K562 (cell line): Measurements from ENCODE around the gene PPP4C. TPM values are rescaled to one million over a fixed set of nuclear protein-coding genes. Genes with fewer than 3 reads are reported as not detected.

Source experiments
- ATAC-seq: fragments of 200-7000 bp; cut with Tn5 transposase; 3 replicates; pipeline ENCODE4 v1.9.1; 2020; ENCODE audit warnings: moderate library complexity
- BruUV-seq: library from RNA; stranded (reverse); fragments of 400-500 nt; replicated peaks from 2 replicates; lab custom pipeline; 2021; lab: Mats Ljungman, UMichigan
- CTCF ChIA-PET: fragments of 300-600 bp; formaldehyde crosslinking; extraction: SDS; loops from one replicate; lab custom pipeline; 2021; ENCODE audit warnings: low intra/inter-chr PET ratio; lab: Yijun Ruan, JAX
- POLR2A ChIA-PET: fragments of 300-600, 350-650 bp; sonication (Branson Sonifier 250); formaldehyde crosslinking; extraction: SDS; loops from one replicate; lab custom pipeline; 2021; ENCODE audit warnings: antibody characterized with exemption, inconsistent platforms; lab: Yijun Ruan, JAX
- DNase-seq, 4 experiments: peaks; one replicate each; pipeline versions ENCODE4 v3.0.0 to v3.0.0-alpha.2; 2011 to 2018; ENCODE audit warnings: low spot score in 3 of 4, mixed read lengths in 3 of 4; ENCODE audit errors: extremely low read depth in 1 of 4
- FAIRE-seq: peaks from 2 replicates; lab custom pipeline; 2011; peaks lifted over from hg19 to GRCh38; lab: Jason Lieb, UNC
- H2AFZ ChIP-seq: 2 replicates; pipeline ENCODE4 v1.6.0; 2011; ENCODE audit warnings: low read depth, low read length, control low read depth, inconsistent platforms
- H3K27ac ChIP-seq: fragments of 200-600 bp; 3 replicates; pipeline ENCODE4 v1.8.0; 2011; ENCODE audit warnings: low read depth, mild to moderate bottlenecking, control low read depth, inconsistent platforms, low read length, moderate library complexity, mixed read lengths; ENCODE audit errors: extremely low read depth
- H3K27me3 ChIP-seq, 2 experiments: fragments of 300-600 bp in 1 of 2; 2 replicates in 1 of 2; 3 replicates in 1 of 2; pipeline versions ENCODE4 v1.6.0 to v1.8.0; 2011; ENCODE audit warnings: inconsistent platforms in 2 of 2, low read length in 2 of 2, mild to moderate bottlenecking in 1 of 2, mixed read lengths in 1 of 2, moderate library complexity in 1 of 2; ENCODE audit not compliant: control insufficient read depth in 2 of 2, insufficient read depth in 2 of 2
- H3K36me3 ChIP-seq: fragments of 300-600 bp; 3 replicates; pipeline ENCODE4 v1.8.0; 2011; ENCODE audit warnings: mild to moderate bottlenecking, low read length, inconsistent platforms; ENCODE audit not compliant: control insufficient read depth, insufficient read depth
- H3K4me1 ChIP-seq, 2 experiments: fragments of 200-600 bp in 1 of 2; replicated peaks in 1 of 2; 2 replicates in 1 of 2; 3 replicates in 1 of 2; pipeline versions ENCODE4 v1.5.1 to v1.8.0; 2011; ENCODE audit warnings: inconsistent platforms in 2 of 2, low read length in 2 of 2, mild to moderate bottlenecking in 1 of 2, mixed read lengths in 1 of 2, moderate library complexity in 1 of 2; ENCODE audit not compliant: control insufficient read depth in 2 of 2, insufficient read depth in 2 of 2
- H3K4me2 ChIP-seq: 2 replicates; pipeline ENCODE4 v1.6.1; 2011; ENCODE audit warnings: low read length, control low read depth, inconsistent platforms, mixed read lengths; ENCODE audit not compliant: insufficient read depth
- H3K4me3 ChIP-seq: fragments of 200-600 bp; sonication (generic), shearing (Covaris generic); 2 replicates; pipeline ENCODE4 v1.5.1; 2016; ENCODE audit warnings: control low read depth, inconsistent platforms
- H3K79me2 ChIP-seq: fragments of 200-600 bp; 3 replicates; pipeline ENCODE4 v1.8.0; 2011; ENCODE audit warnings: low read length, inconsistent platforms; ENCODE audit not compliant: control insufficient read depth, insufficient read depth
- H3K9ac ChIP-seq, 2 experiments: 2 replicates each; pipeline versions ENCODE4 v1.6.0 to v1.6.1; 2011; ENCODE audit warnings: low read depth in 2 of 2, low read length in 2 of 2, control low read depth in 1 of 2, inconsistent platforms in 1 of 2, mild to moderate bottlenecking in 1 of 2, mixed read lengths in 1 of 2; ENCODE audit not compliant: insufficient read depth in 1 of 2
- H3K9me1 ChIP-seq: one replicate; pipeline ENCODE4 v1.6.0; 2011; ENCODE audit warnings: inconsistent platforms, mild to moderate bottlenecking, low read length, moderate library complexity; ENCODE audit not compliant: control insufficient read depth, insufficient read depth
- H3K9me3 ChIP-seq: replicated peaks from 2 replicates; pipeline ENCODE4 v1.5.1; 2011; ENCODE audit warnings: low read depth, low read length, inconsistent platforms; ENCODE audit not compliant: control insufficient read depth, insufficient read depth
- H4K20me1 ChIP-seq: replicated peaks from 2 replicates; pipeline ENCODE4 v1.6.1; 2011; ENCODE audit warnings: low read length, inconsistent platforms, mixed read lengths; ENCODE audit not compliant: control insufficient read depth, insufficient read depth
- CBFB ChIP-seq: sonication (generic); formaldehyde crosslinking; IDR thresholded peaks from 2 replicates; pipeline ENCODE4 v1.4.0; 2020; ENCODE audit warnings: mild to moderate bottlenecking, missing genetic modification reagents
- DLX4 ChIP-seq: fragments of 250-450 bp; sonication (Bioruptor Pico); IDR thresholded peaks from 2 replicates; pipeline ENCODE4 v1.6.1; 2021; ENCODE audit warnings: mild to moderate bottlenecking
- KDM4B ChIP-seq, 2 experiments: fragments of 450-650 bp in 1 of 2; sonication (generic) in 1 of 2; IDR thresholded peaks; 2 replicates each; pipeline ENCODE4 v1.6.1; 2016 to 2017; ENCODE audit warnings: borderline replicate concordance in 2 of 2, antibody characterized with exemption in 1 of 2, low read depth in 1 of 2, mild to moderate bottlenecking in 1 of 2
- MTA3 ChIP-seq: fragments of 450-650 bp; formaldehyde crosslinking; IDR thresholded peaks from 2 replicates; pipeline ENCODE4 v1.6.1; 2017; ENCODE audit warnings: mild to moderate bottlenecking, borderline replicate concordance
- RFX7 ChIP-seq: fragments of 250-450 bp; sonication (Bioruptor Pico); IDR thresholded peaks from 2 replicates; pipeline ENCODE4 v1.5.1; 2021; ENCODE audit warnings: mild to moderate bottlenecking
- RNF2 ChIP-seq: sonication (generic); IDR thresholded peaks from 2 replicates; pipeline ENCODE4 v1.6.1; 2016
- TCF3 ChIP-seq: sonication (generic); formaldehyde crosslinking; IDR thresholded peaks from 2 replicates; pipeline ENCODE4 v1.4.0; 2020; ENCODE audit warnings: mild to moderate bottlenecking, missing genetic modification reagents
- ZMIZ1 ChIP-seq, 2 experiments: fragments of 150-350 bp in 1 of 2; IDR thresholded peaks; 2 replicates each; pipeline ENCODE4 v1.6.1; 2012 to 2016; ENCODE audit warnings: low read depth in 2 of 2, low read length in 2 of 2, mild to moderate bottlenecking in 1 of 2, moderate library complexity in 1 of 2
- ZSCAN29 ChIP-seq: fragments of 450-650 bp; IDR thresholded peaks from 2 replicates; pipeline ENCODE4 v1.6.1; 2017
- WGBS: fragments of 100-300 bp; shearing (Covaris generic); methylation state at CpG from one replicate; pipeline ENCODE4 v1.1.6; 2016; ENCODE audit warnings: low coverage, mixed read lengths; ENCODE audit not compliant: insufficient coverage; ENCODE audit errors: missing lambda C conversion rate; 5-methylcytosine and 5-hydroxymethylcytosine counted together
- in situ Hi-C: fragments of 300-500 bp; cut with MboI; formaldehyde crosslinking; loops from 4 replicates; pipeline ENCODE4 v1.15.0; 2018; ENCODE audit warnings: inconsistent platforms, mixed read lengths
- intact Hi-C: fragments of 100-400 bp; cut with micrococcal nuclease; formaldehyde crosslinking; loops from 2 replicates; pipeline ENCODE4 v1.14.2; 2022
- polyA plus RNA-seq, 8 experiments: library from polyadenylated mRNA; depleted of rRNA in 4 of 8; stranded (reverse) in 5 of 8; unstranded in 3 of 8; fragments of >200 nt; fragmentation: Nextera tagmentation in 2 of 8; fragmentation: Illumina TruSeq in 1 of 8; extraction: Ambion mirVana in 2 of 8; extraction: Trizol in 1 of 8; gene quantifications; 2 replicates each; pipeline versions ENCODE4 v1.2.1 to v1.2.3, GENCODE V29; 2011 to 2014; ENCODE audit warnings: inconsistent platforms in 1 of 8, missing spikeins in 1 of 8
- total RNA-seq, 7 experiments: library from RNA; depleted of rRNA in 6 of 7; stranded (reverse); fragments of >200 nt in 6 of 7; fragmentation: Illumina TruSeq in 2 of 7; extraction: Trizol in 2 of 7; gene quantifications; 2 replicates each; pipeline versions ENCODE4 v1.2.1 to v1.2.3, GENCODE V29; 2011 to 2021; ENCODE audit warnings: low replicate concordance in 1 of 7
- TF ChIP-seq, protein P1 (sequence below): fragments of 200-800 bp; sonication (Bioruptor generic); IDR thresholded peaks from 2 replicates; pipeline ENCODE4 v1.6.1; 2016; ENCODE audit warnings: missing genetic modification characterization, missing compliant biosample characterization
- TF ChIP-seq, protein P2 (sequence below): sonication (generic); formaldehyde crosslinking; IDR thresholded peaks from 2 replicates; pipeline ENCODE4 v1.5.0; 2020; ENCODE audit warnings: missing genetic modification reagents

Gene PPP4C
- total and polyA plus RNA-seq, 9 of the 15 experiments (the other 6 are each of a cell fraction or from before 2014, with no cell fraction given) = 3.5 to 183 (median 131) TPM

DNA sequence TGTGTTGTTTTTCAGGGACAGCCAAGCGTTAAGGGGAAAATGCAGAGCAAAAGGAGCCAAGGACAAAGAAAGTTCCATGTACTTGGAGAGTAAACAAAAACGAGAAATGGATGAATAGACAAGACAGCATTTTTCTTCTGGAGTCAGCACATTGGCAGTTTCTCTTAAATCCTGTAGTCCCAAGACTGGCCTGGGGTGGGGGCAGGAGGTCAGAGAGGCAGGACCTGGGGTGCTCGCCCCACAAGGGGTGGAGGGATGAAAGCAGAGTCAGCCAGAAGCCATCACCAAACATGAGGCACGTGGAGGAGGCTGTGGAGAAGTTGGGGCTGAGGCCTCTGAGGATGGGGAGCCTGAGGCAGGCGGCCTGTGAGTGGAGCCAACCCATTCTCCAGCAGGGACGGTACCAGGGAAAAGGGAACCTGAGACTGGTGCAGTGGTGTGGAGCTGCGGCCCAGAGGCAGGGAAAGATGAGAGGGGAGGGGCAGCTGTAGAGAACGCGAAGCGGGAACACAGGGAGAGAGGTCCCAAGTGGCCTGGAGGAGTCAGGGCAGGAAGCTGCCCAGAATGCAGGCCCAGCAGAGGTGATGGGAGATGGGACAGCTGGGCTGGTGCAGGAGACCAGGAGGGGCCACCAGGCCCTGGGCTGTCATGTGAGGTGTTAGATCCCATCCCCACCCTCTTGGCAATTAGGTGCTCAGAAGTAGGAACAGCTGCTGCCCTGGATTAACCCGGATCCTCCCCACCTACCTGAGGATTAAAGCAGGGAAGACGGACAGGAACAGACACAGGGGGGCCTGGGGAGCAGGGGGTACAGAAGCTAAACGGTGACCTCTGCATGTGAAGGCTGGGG lies 48.0 kb upstream of the PPP4C start:
- no peaks in the 10 kb centered on the region for H3K9me3 ChIP-seq
- no peak overlapping the region for H3K4me2 ChIP-seq
- WGBS = 0% methylated on average over 9 of the region's 13 CpGs
- ChIA-PET POLR2A (no interaction called here), CTCF (no interaction called here)
- H2AFZ ChIP-seq = no peak overlapping the region
- no peak overlapping the region for H3K4me3 ChIP-seq
- no peak overlapping the region for H3K27ac ChIP-seq
- no peaks in the 10 kb centered on the region for H3K79me2 ChIP-seq
- peaks cover 13% of the 10 kb centered on the region; the same call in 1 of the 2 replicates for H4K20me1 ChIP-seq
- in situ Hi-C loops (loop anchor here (10.0 kb wide), 1 partner anchor 333 kb away; no protein-coding TSS in a partner anchor), intact Hi-C loops (loop anchor here (10.0 kb wide), 1 partner anchor 213 kb away; the partner anchor contains the start of genes PAGR1 and PRRT2)
- peaks cover 0 to 31% of the 10 kb centered on the region in 2 experiments; a peak in 2 of 5 replicates for H3K4me1 ChIP-seq
- FAIRE-seq = no peak
- no peak for ATAC-seq
- peaks cover 4% of the 10 kb centered on the region for H3K9me1 ChIP-seq
- BruUV-seq = no TSS peak
- no peak overlapping the region for H3K9ac ChIP-seq
- no peaks in the 10 kb centered on the region for H3K36me3 ChIP-seq
- peaks cover 17 to 79% of the 10 kb centered on the region in 2 experiments for H3K27me3 ChIP-seq
- no peak for DNase-seq
- no peak for TF ChIP-seq ZSCAN29
- TF ChIP-seq RFX7 (CRISPR knock-in tag) = no peak
- no peak for TF ChIP-seq RNF2
- no peak for TF ChIP-seq TCF3 (CRISPR knock-in tag)
- no peak for TF ChIP-seq DLX4 (CRISPR knock-in tag)
- TF ChIP-seq CBFB = no peak
- TF ChIP-seq ZMIZ1 (IDR thresholded peaks at IDR 0.05; ENCODE audit: low read depth in 2 of 2, low read length in 2 of 2) = no peak
- TF ChIP-seq, protein P1, sequence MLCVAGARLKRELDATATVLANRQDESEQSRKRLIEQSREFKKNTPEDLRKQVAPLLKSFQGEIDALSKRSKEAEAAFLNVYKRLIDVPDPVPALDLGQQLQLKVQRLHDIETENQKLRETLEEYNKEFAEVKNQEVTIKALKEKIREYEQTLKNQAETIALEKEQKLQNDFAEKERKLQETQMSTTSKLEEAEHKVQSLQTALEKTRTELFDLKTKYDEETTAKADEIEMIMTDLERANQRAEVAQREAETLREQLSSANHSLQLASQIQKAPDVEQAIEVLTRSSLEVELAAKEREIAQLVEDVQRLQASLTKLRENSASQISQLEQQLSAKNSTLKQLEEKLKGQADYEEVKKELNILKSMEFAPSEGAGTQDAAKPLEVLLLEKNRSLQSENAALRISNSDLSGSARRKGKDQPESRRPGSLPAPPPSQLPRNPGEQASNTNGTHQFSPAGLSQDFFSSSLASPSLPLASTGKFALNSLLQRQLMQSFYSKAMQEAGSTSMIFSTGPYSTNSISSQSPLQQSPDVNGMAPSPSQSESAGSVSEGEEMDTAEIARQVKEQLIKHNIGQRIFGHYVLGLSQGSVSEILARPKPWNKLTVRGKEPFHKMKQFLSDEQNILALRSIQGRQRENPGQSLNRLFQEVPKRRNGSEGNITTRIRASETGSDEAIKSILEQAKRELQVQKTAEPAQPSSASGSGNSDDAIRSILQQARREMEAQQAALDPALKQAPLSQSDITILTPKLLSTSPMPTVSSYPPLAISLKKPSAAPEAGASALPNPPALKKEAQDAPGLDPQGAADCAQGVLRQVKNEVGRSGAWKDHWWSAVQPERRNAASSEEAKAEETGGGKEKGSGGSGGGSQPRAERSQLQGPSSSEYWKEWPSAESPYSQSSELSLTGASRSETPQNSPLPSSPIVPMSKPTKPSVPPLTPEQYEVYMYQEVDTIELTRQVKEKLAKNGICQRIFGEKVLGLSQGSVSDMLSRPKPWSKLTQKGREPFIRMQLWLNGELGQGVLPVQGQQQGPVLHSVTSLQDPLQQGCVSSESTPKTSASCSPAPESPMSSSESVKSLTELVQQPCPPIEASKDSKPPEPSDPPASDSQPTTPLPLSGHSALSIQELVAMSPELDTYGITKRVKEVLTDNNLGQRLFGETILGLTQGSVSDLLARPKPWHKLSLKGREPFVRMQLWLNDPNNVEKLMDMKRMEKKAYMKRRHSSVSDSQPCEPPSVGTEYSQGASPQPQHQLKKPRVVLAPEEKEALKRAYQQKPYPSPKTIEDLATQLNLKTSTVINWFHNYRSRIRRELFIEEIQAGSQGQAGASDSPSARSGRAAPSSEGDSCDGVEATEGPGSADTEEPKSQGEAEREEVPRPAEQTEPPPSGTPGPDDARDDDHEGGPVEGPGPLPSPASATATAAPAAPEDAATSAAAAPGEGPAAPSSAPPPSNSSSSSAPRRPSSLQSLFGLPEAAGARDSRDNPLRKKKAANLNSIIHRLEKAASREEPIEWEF (CRISPR knock-in tag) = no peak
- no peak for TF ChIP-seq MTA3
- TF ChIP-seq, protein P2, sequence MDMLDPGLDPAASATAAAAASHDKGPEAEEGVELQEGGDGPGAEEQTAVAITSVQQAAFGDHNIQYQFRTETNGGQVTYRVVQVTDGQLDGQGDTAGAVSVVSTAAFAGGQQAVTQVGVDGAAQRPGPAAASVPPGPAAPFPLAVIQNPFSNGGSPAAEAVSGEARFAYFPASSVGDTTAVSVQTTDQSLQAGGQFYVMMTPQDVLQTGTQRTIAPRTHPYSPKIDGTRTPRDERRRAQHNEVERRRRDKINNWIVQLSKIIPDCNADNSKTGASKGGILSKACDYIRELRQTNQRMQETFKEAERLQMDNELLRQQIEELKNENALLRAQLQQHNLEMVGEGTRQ (CRISPR knock-in tag) = no peak
- TF ChIP-seq KDM4B (IDR thresholded peaks at IDR 0.05; ENCODE audit: borderline replicate concordance in 2 of 2, low read depth in 1 of 2) = no peak
